ENCODE data around the gene SPATA2L.

GRCh38 chr16:89708481-89708931 lies 7.0 kb upstream of the SPATA2L start:
- TF ChIP-seq CTCF (CRISPR knock-in tag; IDR thresholded peaks at IDR 0.05) (no peak), ZNF354B (CRISPR knock-in tag; IDR thresholded peaks at IDR 0.05) (no peak)
